PFSK-1 (cell line): Measurements from ENCODE around the gene CHPT1.

Experiments used
- FOXP2 ChIP-seq: optimal IDR thresholded peaks from 2 replicates; pipeline ENCODE3; 2011; ENCODE audit warnings: borderline replicate concordance, control low read depth, inconsistent platforms; ENCODE audit not compliant: insufficient read depth; ENCODE audit errors: extremely low read length, extremely low read depth
- POLR2AphosphoS5 ChIP-seq: IDR thresholded peaks from 2 replicates; pipeline ENCODE4 v1.6.1; 2012; ENCODE audit warnings: low read depth, mild to moderate bottlenecking, control low read depth, low read length, moderate library complexity
- REST ChIP-seq, 2 experiments: IDR thresholded peaks; 2 replicates each; pipeline versions ENCODE4 v1.6.1 to v1.8.0; 2011 to 2012; ENCODE audit warnings: low read depth in 2 of 2, low read length in 2 of 2, control low read depth in 1 of 2, inconsistent platforms in 1 of 2, mild to moderate bottlenecking in 1 of 2, moderate library complexity in 1 of 2; ENCODE audit not compliant: insufficient read depth in 1 of 2
- SIN3A ChIP-seq: IDR thresholded peaks from 2 replicates; pipeline ENCODE4 v1.6.1; 2012; ENCODE audit warnings: mild to moderate bottlenecking, low read length, moderate library complexity, borderline replicate concordance; ENCODE audit not compliant: insufficient read depth
- TAF1 ChIP-seq: IDR thresholded peaks from 2 replicates; pipeline ENCODE4 v1.6.1; 2012; ENCODE audit warnings: low read length, control low read depth, borderline replicate concordance; ENCODE audit not compliant: insufficient read depth

Gene CHPT1

GRCh38 chr12:101675555-101675954 lies 21.9 kb upstream of the CHPT1 start:
- TF ChIP-seq TAF1 = no peak
- TF ChIP-seq FOXP2 = no peak
- no peak for TF ChIP-seq SIN3A
- no peak for TF ChIP-seq POLR2AphosphoS5
- TF ChIP-seq REST (IDR thresholded peaks at IDR 0.05; ENCODE audit: insufficient read depth in 1 of 2, low read depth in 2 of 2, low read length in 2 of 2) = no peak

GRCh38 chr12:101678081-101678480 lies 19.4 kb upstream of the CHPT1 start:
- no peak for TF ChIP-seq FOXP2
- no peak for TF ChIP-seq TAF1
- TF ChIP-seq POLR2AphosphoS5 = no peak
- no peak for TF ChIP-seq SIN3A

- TF ChIP-seq POLR2AphosphoS5 (no peak), FOXP2 (no peak), SIN3A (no peak), TAF1 (no peak), REST (IDR thresholded peaks at IDR 0.05; ENCODE audit: insufficient read depth in 1 of 2, low read depth in 2 of 2, low read length in 2 of 2) (no peak)
Observed at GRCh38 chr12:101680240-101680639, 17.2 kb upstream of the CHPT1 start.

GRCh38 chr12:101680647-101681046 lies 16.8 kb upstream of the CHPT1 start:
- TF ChIP-seq SIN3A = no peak
- no peak for TF ChIP-seq REST (IDR thresholded peaks at IDR 0.05; ENCODE audit: insufficient read depth in 1 of 2, low read depth in 2 of 2, low read length in 2 of 2)
- no peak for TF ChIP-seq TAF1
- no peak for TF ChIP-seq FOXP2
- no peak for TF ChIP-seq POLR2AphosphoS5

- TF ChIP-seq SIN3A (no peak), POLR2AphosphoS5 (no peak)
Observed at GRCh38 chr12:101685092-101685491, 12.3 kb upstream of the CHPT1 start.

GRCh38 chr12:101686176-101686575 lies 11.3 kb upstream of the CHPT1 start:
- TF ChIP-seq SIN3A = no peak
- TF ChIP-seq TAF1 = no peak
- TF ChIP-seq REST (IDR thresholded peaks at IDR 0.05; ENCODE audit: insufficient read depth in 1 of 2, low read depth in 2 of 2, low read length in 2 of 2) = no peak
- TF ChIP-seq POLR2AphosphoS5 = no peak
- no peak for TF ChIP-seq FOXP2
